ENCODE measurements around the gene SLC37A4.
A peak's percentile ranks its signal among the peaks of the same experiment; 100 is the strongest.
"Not testable (repeated sequence)": the region's sequence is repeated elsewhere in the genome, so short reads cannot be mapped to it uniquely, and the experiment has no call there.

SLC37A4 gene

DNA sequence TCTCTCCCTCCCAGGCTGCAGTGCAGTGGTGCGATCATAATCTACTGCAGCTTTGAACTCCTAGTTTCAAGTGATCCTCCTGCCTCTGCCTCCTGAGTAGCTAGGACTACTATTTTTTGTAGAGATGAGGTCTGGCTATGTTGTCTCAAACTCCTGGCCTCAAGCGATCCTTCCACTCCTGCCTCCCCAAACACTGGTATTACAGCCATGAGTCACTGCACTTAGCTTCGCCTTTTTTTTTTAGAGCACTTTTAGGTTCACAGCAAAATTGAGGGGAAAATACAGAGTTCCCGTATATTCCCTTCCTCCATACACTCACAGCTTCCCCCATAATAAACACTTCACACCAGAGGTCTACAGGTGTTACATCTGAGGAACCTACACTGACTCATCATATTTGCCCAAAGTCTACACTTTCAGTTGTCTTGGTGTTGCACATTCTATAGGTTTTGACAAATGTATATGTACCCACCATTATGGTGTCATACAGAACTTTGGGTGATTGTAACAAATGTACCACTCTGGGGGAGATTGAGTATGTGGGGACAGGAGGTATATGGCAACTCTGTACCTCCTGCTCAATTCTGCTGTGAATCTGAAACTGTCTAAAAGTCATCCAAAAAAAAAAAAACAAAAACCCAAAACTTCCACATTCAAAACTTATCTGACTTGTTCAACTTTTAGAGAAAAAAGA is 11.3 kb upstream of the SLC37A4 start:
- DNase-seq (ENCODE audit: low read depth in 2 of 2): no peak

DNA sequence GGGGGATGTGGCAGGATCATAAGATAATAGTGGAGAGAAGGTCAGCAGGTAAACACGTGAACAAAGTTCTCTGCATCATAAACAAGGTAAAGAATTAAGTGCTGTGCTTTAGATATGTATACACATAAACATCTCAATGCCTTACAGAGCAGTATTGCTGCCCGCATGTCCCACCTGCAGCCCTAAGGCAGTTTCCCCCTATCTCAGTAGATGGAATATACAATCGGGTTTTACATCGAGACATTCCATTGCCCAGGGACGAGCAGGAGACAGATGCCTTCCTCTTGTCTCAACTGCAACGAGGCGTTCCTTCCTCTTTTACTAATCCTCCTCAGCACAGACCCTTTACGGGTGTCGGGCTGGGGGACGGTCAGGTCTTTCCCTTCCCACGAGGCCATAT is 8.8 kb upstream of the SLC37A4 start:
- not testable (repeated sequence) for DNase-seq (ENCODE audit: low read depth in 2 of 2)

DNA sequence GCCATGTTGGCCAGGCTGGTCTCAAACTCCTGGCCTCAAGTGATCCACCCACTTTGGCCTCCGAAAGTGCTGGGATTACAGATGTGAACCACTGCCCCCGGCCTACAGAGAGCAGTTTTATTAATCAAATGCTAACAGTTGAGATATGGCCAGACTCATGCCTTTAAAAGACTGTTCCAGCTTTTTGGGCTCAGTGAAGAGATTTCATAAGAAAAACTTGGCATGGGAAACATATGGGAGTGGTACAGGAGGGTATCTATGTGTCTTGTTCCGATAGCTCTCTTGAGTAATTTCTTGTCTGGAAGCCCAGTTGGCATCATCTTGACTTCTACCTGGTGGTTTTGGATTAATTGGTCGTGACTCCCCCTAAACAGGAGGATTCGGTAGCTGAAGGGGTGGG is 8.2 kb upstream of the SLC37A4 start:
- no peak for DNase-seq (ENCODE audit: low read depth in 2 of 2)

DNA sequence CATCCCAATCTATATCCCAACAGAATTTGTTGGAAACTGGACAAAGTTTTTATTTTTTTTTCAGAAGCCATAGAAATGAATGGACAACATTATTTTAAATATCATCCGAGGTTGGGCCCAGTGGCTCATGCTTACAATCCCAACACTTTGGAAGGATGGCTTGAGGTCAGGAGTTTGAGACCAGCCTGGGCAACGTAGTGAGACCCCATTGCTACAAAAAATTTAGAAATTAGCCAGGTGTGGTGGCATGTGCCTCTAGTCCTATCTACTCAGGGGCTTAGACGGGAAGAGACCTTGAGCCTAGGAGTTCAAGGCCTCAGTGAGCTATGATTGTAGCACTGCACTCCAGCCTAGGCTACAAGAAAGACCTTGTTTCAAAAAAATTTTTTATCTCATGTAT is 4.1 kb upstream of the SLC37A4 start:
- no peak for DNase-seq (ENCODE audit: low read depth in 2 of 2)

DNA sequence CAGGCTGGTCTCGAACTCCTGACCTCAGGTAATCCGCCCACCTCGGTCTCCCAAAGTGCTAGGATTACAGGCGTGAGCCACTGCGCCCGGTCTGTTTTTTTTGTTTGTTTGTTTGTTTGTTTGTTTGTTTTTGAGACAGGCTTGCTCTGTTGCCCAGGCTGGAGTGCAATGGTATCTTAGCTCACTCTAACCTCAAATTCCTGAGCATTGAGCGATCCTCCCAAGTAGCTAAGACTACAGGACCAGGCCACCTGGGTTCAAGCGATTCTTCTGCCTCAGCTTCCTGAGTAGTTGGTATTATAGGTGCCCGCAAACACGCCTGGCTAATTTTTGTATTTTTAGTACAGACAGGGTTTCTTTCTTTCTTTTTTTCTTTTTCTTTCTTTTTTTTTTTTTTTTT is 2.7 kb upstream of the SLC37A4 start:
- not testable (repeated sequence) for DNase-seq (ENCODE audit: low read depth in 2 of 2)

DNA sequence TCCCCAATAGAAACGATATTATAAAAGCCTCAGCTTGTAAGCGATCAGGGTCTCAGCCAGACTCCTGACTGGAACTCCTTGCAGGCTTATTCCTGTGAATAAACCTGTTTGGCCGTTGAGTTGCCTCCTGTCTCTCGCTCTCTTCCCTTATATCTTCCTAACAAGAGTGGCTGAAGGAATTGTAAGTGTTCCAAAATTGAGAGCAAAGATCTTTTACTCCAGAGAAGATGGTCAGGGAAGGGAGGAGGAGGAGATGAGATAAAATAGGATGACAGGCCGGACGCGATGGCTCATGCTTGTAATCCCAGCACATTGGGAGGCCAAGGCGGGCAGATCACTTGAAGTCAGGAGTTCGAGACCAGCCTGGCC is 1.2 kb upstream of the SLC37A4 start:
- DNase-seq (ENCODE audit: low read depth in 2 of 2): no peak

DNA sequence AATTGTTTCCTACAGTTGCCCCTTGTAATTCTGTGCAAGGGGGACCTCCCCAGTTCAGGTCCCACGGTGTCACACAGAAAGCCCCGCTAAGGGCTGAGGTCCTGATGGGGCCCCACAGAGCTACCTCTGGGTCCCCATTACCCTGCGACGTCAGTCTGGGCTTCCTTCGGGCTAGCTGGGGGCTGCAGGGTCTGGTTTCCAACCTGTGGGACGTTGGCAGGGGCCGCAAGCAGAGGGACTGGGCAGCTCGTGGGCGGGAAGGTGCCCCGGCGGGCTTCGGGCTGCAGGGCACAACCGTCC is 698 bp downstream of the SLC37A4 start:
- DNase-seq (ENCODE audit: low read depth in 2 of 2): no peak

DNA sequence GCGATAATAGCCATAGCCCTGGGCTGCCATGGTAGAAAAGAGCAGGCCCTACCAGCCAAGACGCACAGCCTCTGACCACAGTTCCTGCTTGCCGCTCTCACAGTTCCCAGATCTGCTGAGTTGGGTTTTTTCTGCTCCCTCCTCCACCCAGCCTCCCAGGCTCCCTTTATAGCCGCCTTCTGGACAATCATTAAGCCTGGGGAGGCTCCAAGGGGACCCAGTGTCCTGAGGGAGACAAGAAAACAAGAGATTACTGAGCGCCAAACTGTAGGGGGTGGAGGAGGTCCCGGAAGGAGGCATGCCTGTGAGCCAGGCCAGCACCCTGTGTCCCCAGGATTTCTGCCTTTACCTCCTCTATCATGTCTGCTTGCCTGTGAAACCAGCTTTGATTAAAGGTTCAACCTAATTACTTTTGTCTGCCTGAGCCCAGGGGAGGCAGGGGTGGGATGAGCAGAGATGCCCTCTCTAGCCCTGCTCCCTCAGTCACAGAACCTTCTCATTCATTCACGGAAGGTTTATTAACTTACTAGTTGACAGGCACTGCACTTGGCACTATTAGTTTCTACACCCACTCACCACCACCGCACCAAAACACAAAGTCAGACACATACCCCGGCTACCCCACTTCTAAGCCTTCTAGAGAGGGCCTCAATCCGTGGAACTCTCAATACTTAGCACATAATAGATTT is 1.2 kb downstream of the SLC37A4 start:
- DNase-seq (ENCODE audit: low read depth in 2 of 2): no peak

DNA sequence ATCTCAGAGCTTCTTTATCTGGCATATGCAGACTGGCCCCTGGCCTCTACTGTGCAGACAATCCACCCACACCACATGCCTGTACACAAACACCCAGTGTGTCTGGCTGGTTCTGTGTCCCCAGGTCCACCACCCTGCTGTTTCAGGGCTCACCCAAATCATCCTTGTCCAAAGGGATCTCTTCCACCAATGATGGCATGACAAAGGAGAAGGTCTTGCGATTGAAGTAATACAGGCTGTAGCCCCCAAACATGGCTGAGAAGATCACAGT is 1.7 kb downstream of the SLC37A4 start:
- DNase-seq (ENCODE audit: low read depth in 2 of 2): no peak

DNA sequence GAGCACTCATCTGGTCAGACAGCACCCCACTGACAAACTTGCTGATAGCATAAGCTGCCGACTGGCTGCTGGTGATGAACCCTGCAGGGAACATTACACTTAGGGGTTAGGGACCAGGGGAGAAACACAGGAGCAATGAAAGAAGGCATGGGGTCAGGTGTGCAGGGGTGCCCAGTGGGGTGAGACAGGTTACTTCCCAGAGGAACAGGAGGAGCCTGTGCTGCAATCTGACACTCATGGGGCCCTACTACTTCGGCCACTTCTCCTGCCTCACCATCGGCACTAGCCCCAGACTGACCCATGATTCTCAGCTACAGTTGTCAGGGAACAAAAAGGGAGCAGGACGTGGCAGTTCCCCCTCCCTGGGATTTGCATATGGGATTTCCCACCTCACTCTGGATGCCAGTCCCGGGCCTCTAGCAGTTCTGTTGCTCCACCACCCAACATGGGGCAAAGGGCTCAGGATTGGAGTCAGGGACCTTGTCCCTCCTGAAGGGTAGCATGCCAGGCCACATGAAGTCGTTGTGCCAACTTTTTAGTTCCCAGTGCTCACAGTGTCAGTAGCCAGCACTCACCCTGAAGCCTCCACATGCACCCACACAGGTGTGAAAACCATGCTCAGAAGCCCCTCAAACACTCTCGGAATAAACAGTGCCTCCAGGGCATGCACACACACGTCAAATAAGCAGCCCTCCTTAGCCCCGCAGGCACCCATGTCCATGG is 2.2 kb downstream of the SLC37A4 start:
- no peak for DNase-seq (ENCODE audit: low read depth in 2 of 2)

DNA sequence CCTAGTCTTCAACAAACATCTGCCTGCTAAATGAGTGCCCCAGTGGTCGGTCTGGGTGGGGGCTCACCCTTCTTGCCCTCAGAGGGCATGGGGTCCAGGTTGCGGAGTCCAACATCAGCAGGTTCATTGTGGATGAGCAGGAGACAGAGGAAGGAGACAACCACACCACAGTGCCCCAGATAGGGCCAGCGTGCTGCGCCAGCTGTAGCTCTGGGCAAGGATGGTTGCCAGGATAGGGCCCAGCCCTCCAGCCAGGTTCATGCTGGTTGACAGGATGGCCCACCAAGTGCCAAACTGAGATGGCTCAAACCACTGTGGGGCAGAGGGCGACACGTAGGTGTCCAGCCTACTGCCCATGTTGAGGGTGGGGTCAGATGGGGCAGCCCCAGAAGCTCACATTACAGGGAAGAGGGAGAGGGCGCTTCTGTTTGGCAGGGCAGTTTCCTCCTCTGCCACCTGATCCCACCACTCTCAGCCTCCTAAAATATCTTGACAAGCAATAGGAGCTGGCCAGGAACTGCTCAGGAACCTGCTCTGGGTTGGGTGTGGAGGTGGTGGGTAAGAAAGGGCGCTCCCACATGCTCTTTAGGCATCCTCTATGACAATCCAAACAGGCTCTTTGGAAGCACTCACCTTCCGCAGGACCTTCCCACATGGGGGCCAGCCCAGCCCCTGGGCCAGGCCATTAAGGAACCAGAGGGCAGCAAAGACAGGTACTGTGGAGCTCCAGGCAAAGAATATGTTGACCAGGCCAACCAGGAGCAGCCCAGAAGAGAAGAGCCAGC is 2.9 kb downstream of the SLC37A4 start:
- no peak for DNase-seq (ENCODE audit: low read depth in 2 of 2)

DNA sequence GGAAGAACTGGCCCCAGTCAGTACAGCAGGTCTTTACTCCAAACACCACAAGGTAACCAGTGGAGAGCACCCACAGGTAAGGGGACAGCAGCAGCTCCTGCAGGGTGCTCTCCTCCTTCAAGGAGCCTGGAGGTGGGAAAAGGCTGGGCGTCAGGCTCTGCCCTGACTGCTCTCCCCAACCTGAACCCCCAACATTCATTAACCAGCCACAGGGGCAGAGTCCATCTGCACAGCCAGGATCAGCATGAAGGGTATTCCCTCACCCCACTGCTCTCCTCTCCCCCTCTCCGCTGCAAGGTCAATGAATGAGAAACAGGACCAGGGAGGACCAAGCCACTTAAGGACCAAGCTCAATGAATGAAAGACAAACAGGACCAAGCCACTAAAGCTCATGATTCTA is 3.7 kb downstream of the SLC37A4 start:
- no peak for DNase-seq (ENCODE audit: low read depth in 2 of 2)

DNA sequence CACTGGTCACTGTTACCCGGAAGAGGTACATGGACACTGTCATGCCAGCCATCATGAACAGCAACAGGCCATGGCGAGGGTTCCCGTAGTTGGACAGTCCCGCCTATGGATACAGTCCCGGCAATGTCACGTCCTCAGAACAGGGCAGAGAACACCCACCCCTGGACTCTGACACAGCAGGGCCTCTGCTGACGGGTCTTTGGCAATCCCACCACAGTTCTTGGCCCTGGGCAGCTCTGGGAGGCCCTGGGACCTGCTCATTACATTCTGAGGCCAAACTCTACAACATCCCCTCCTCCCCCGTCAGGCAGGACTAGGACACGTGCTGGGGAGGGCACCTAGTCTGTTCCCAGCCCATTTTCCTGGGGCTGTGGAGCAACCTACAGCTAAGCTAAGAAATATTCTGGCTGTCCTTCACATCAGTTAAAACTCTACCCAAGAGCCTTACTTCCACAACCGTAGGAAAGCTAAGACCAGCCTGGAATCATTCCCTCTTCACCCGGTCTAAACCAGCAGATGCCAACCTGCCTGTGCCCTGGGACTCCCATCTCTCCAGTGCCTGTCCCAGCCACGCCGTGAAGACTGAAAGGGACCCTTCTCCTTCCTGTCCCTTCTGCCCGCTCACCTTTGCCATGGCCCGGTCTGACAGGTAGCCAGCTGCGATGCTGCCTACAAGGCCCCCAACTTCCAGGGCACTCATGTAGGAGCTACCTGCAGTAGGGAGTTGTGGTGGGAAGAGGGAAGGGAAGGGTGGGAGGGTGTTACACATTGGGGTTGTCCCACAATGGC is 4.5 kb downstream of the SLC37A4 start:
- no peak for DNase-seq (ENCODE audit: low read depth in 2 of 2)

DNA sequence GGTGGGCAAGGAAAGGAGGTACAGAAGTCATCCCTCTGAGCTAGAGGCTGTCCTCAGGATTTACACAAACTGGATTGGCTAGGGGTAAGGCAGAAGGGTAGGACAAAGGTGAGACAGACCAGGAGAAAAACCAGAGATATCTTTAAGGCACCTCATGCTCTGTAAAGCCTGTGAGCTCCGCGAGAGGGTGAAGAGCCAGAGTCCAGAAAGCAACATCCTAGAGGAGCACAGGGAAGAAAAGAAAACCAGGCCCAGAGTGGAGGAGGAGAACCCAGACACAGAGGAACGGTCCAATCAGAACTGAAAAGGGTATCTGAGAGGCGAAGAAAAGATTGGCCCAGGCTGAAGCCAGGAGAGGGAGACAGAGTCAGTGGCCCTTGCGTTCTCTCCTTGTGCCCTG is 5.1 kb downstream of the SLC37A4 start:
- DNase-seq (ENCODE audit: low read depth in 2 of 2): no peak

DNA sequence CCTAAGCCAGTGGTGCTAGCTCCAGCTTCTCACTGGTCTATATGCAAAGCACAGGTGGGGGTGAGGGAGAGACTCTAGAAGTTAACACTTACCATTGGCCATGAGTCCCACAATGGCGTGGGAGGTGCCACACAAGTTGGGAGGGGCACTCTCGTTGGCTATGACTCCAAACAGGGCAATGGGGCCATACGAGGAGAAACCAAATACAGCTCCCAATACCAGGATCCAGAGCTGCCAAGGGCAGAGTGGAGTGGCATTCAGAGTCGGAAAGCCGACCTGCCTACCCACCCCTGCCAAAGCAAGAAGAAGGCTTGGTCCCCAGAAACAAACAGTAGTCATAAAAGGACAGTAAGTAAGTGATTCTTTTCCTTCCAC is 5.6 kb downstream of the SLC37A4 start:
- no peak for DNase-seq (ENCODE audit: low read depth in 2 of 2)

DNA sequence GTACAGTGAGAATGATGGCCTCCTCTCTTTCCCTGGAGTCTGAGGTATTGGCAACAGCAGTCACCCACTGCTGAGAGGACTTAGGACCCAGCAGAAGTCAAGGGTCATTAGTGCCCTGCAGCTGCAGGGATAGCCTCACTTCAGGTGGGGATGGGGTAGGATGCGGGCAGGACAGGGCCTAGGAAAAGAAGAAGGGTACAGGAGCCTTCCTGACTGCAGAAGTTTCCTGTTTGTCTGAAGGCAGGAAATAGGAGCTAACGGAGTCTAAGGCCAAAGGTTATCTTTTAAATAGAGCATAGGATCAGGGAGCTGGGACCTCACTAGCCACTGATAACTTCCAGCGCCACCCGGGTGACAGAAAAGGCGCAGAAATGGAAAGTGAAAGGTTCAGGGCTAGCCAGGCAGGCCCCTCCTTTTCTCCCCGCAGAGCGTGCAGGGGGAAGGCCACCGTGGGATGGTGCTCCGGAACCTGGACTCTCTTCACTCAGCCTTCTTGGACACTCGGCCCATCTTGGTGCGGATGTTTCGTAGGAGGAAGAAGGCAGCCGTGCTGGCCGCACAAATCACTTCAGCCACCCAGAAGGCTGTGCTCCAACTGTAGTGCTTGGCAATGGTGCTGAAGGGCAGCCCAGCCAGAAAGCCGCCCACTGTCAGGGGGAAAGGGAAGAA is 6.1 kb downstream of the SLC37A4 start:
- no peak for DNase-seq (ENCODE audit: low read depth in 2 of 2)

DNA sequence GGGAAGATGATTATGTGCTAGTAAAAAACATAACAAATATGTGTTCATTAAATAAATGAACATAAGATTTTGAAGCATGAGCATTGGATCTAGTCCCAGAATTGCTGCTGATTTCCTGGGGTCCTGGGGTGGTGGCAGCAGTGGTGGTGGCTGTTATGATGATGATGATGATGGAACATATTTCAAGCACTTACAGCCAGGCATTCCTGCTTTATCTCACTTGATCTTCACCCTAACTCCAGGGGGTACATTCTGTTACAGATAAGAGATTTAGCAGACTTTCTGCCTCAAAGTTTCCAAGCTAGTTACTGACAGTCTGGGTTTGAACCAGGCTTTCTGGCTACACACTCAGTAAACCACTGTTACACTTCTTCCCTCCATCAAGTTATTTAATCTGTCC is 6.9 kb downstream of the SLC37A4 start:
- DNase-seq (ENCODE audit: low read depth in 2 of 2): no peak

DNA sequence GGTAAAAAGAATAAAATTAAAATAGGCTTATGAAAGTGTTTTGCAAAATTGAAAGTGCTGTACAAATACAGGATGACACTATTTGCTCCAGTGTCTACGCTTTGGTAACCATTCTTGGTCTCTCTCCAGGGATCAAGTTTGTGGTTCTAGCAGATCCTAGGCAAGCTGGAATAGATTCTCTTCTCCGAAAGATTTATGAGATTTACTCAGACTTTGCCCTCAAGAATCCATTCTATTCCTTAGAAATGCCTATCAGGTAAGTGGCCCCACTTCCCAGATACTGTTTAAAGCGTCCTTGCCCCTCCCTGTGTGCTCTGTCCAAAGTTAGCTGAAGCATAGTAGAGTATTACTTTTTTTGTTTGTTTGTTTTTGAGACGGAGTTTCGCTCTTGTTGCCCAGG is 9.0 kb downstream of the SLC37A4 start:
- DNase-seq (ENCODE audit: low read depth in 2 of 2): no peak

DNA sequence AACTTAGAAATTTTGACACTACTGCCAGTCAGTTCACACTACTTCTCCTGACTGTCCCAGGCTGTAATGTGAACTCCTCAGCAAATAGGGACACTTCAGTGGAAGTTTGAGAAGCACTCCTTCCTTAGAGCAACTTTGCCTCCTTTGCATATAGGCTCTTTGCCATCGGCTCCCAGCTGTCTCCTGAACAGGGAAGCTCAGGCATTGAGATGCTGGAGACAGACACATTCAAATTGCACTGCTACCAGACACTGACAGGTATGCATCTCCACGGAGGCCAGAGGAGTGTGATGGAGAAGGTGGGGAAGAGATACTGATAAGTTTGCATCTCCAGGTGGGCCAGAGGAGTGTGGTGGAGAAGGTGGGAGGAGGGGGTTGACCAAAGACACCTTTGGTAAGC is 10.7 kb downstream of the SLC37A4 start:
- DNase-seq (ENCODE audit: low read depth in 2 of 2): no peak

DNA sequence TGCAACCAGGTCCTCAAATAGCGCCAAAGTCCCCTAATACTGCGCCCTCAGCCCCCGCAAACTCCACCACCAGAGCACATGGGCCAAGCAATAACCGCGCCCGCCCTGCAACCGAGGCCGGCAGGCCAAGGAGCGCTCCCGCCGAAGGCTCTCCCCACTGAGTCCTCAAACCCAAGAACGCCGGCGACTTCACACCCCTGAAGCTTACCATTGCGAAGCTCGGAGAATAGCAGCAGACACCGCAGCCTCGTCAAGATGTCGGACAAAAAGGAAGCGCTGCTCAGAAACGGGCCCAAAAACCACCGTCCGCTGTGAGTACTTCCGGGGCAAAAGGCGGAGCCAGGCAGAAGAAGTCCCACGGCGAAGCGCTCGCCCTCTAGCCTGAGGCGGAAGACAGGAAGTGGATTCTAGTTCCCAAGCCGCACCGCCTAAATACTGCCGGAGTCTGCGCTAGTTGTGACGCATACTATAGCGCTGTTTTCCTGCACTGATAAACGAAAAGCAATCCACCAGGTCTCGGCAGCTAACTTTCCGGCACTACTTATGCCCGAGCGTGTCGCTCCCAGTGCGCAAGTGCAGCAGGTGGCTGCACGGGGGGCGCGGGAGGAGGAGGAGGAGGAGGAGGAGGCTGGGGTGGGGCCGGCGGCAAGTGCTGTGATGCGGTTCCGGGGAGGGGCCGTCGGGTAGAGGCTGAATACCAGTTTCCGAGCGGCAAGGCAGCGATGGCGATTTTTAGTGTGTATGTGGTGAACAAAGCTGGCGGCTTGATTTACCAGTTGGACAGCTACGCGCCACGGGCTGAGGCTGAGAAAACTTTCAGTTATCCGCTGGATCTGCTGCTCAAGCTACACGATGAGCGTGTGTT is 12.4 kb downstream of the SLC37A4 start, which contains the start of the genes RPS25 and TRAPPC4:
TSS of gene RPS25 (minus strand) at position 270 of the 865 bp plus-strand sequence. CDS start at position 211, 59 bp downstream.
TSS of gene TRAPPC4 (plus strand) at position 693 of the 865 bp plus-strand sequence. CDS start at position 723, 30 bp downstream.
- DNase-seq (ENCODE audit: low read depth in 2 of 2): peak; percentile 85 to 88
